Measurements from ENCODE around the gene SPINDOC. TPM values are rescaled to one million over a fixed set of nuclear protein-coding genes. Genes with fewer than 3 reads are reported as not detected.

SPINDOC gene
- total and polyA plus RNA-seq, 9 donors, result 12.1 to 32.9 (median 24.4) TPM

DNA sequence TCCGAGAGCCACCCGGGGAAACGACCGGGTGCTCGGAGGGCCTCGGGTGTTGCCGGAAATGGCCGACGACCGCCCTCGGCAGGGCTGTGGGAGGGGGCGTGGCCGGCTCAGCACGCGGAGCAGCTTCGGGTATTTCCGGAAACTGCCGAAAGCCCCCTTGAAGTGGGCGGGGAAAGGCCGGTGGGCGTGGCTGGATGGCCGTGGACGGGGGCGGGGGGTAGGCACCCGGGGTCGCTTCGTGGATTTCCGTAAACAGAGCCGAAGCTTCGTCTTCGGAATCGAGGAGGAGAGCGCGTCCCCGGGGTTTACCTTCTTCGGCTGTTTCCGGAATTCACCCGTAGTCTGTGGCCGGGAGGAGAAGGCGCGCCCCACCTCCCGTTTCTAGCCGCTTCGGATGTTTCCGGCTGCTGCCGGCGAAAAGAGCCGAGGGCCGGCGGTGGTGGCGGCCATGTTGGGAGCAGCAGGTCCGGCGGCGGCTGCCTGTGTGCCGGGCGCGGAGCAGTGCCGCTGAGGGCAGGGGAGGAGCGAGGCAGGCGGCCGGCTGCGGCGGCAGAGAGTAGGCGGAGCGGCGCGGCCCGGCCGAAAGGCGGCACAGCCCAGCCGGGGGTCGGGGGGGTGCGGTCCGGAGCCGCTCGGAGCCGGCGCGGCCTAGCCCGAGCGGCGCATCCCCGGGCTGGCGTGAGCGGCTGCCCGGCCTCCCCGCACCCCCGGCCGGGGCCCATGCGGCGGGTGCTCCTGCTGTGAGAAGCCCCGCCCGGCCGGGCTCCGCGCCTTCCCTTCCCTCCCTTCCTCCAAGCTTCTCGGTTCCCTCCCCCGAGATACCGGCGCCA is 25.6 kb downstream of the SPINDOC start, which contains the start of gene MARK2:
Gene MARK2, plus strand, starts transcription at position 433 of the 830 bp plus-strand sequence. Its CDS starts 397 bp downstream, at position 830.
- Histone ChIP-seq H3K27me3 (ENCODE audit: control insufficient read depth, insufficient read depth, low read length) (no peaks in the 10 kb centered on the region), H3K9me3 (replicated peaks; ENCODE audit: control insufficient read depth, low read depth, low read length) (no peaks in the 10 kb centered on the region), H3K36me3 (ENCODE audit: control insufficient read depth, insufficient read depth, low read length) (peaks cover 14% of the 10 kb centered on the region), H3K4me3 (ENCODE audit: low read length) (peak within 1 kb of the TSS; percentile 94), H3K4me1 (ENCODE audit: control insufficient read depth, insufficient read depth, low read length) (peaks cover 36% of the 10 kb centered on the region), H3K27ac (ENCODE audit: low read length) (peak within 1 kb of the TSS; percentile 62)
- peak; percentile 100 for DNase-seq
- under 1% methylated on average over 99 of the region's 100 CpGs for WGBS (ENCODE audit: insufficient coverage)

DNA sequence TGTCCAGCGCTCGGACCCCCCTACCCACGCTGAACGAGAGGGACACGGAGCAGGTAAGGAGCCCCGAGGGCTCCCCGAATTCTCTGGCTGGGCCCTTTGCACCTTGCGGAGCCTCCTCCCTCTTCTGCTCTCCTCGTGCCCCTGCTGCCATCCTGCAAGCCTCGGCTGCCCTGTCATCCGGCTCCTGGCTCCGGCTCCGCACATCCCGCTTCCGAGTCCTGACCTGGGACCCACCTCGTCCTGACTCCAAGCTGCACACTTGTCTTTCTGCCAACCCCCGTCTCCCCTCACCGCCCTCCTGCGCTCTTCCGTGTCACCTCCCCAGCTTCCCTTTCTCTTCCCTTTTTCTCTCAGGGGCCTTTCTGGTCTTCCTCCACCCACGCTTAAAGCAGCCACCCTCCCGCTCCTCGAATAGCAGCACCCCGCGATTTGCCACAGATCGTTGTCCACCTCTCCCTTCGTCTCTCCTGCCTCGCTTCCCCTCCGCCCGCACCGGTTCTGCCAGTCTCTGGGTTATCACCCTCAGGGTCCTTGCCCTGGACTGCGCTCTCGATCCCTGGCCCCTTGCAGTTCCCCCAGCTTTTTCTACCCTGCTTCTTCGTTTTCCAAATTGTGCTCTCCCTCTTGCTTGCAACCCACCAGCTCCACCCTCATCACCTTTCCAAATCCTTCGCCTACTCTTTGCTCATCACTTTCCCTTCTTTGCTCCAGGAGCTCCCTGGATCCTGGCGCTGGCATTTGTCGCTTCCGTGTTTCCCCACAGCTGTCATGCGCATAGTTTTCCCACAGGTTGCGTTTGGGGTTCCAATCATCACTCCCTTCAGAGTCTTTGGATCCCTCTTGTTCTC is 26.5 kb downstream of the SPINDOC start:
- Histone ChIP-seq H3K27me3 (ENCODE audit: control insufficient read depth, insufficient read depth, low read length) (no peaks in the 10 kb centered on the region), H3K9me3 (replicated peaks; ENCODE audit: control insufficient read depth, low read depth, low read length) (no peaks in the 10 kb centered on the region), H3K36me3 (ENCODE audit: control insufficient read depth, insufficient read depth, low read length) (peaks cover 22% of the 10 kb centered on the region), H3K27ac (ENCODE audit: low read length) (peak overlapping the region; percentile 29), H3K4me3 (ENCODE audit: low read length) (peak overlapping the region; percentile 94), H3K4me1 (ENCODE audit: control insufficient read depth, insufficient read depth, low read length) (peaks cover 36% of the 10 kb centered on the region)
- WGBS (ENCODE audit: insufficient coverage), result under 1% methylated on average over 40 of the region's 40 CpGs
- peak; percentile 48 for DNase-seq

DNA sequence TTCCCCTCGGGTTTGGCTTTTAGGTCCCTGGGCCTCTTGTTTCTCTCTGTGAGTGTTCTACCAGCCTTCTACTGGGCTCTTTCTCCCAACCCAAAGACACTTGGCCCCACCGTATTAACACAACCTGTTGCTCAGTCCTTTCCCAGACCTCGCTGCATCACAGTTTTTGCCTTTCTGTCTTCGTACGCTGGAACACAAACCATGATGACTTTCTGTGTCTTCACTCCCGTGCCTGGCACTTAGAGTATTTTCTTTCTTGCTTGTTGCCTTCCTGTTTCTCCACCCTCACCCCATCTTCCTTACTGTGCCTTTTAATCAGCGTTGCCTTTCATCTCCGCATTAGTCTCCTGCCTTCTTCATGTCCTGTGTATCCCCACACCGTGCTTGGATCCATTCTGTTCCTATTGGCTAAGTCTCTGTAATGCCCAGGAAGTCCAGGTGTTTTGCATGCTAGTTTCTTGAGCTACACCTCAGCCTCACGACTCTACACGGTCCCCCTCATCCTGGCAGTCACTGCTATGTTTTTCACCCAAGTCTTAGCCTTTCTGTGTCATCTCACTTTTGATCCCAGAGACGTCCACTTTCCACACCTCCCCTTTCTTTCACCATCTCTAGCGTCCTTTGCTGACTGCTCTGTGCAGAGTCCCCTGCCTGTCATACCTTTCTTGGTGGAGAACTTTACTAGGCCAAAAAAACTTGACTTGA is 27.3 kb downstream of the SPINDOC start:
- Histone ChIP-seq H3K4me3 (ENCODE audit: low read length) (peak overlapping the region; percentile 94), H3K9me3 (replicated peaks; ENCODE audit: control insufficient read depth, low read depth, low read length) (no peaks in the 10 kb centered on the region), H3K36me3 (ENCODE audit: control insufficient read depth, insufficient read depth, low read length) (peaks cover 24% of the 10 kb centered on the region), H3K27me3 (ENCODE audit: control insufficient read depth, insufficient read depth, low read length) (no peaks in the 10 kb centered on the region), H3K4me1 (ENCODE audit: control insufficient read depth, insufficient read depth, low read length) (peaks cover 36% of the 10 kb centered on the region), H3K27ac (ENCODE audit: low read length) (no peak overlapping the region)
- DNase-seq, result no peak
- WGBS (ENCODE audit: insufficient coverage), result 10% methylated on average over 13 of the region's 13 CpGs

GRCh38 chr11:63841554-63841953 is 28.3 kb downstream of the SPINDOC start:
- 50% methylated on average over 2 of the region's 3 CpGs for WGBS (ENCODE audit: insufficient coverage)
- Histone ChIP-seq H3K9me3 (replicated peaks; ENCODE audit: control insufficient read depth, low read depth, low read length) (no peaks in the 10 kb centered on the region), H3K27ac (ENCODE audit: low read length) (peak overlapping the region; percentile 7), H3K4me1 (ENCODE audit: control insufficient read depth, insufficient read depth, low read length) (peaks cover 36% of the 10 kb centered on the region), H3K27me3 (ENCODE audit: control insufficient read depth, insufficient read depth, low read length) (no peaks in the 10 kb centered on the region), H3K36me3 (ENCODE audit: control insufficient read depth, insufficient read depth, low read length) (peaks cover 29% of the 10 kb centered on the region), H3K4me3 (ENCODE audit: low read length) (no peak overlapping the region)
- DNase-seq, result no peak

- H3K36me3 ChIP-seq (ENCODE audit: control insufficient read depth, insufficient read depth, low read length), result peaks cover 32% of the 10 kb centered on the region
- no peak overlapping the region for H3K27ac ChIP-seq (ENCODE audit: low read length)
- no peak overlapping the region for H3K4me3 ChIP-seq (ENCODE audit: low read length)
- DNase-seq, result peak; percentile 63
- H3K27me3 ChIP-seq (ENCODE audit: control insufficient read depth, insufficient read depth, low read length), result no peaks in the 10 kb centered on the region
- WGBS (ENCODE audit: insufficient coverage), result no CpG with 5 or more reads among the region's 1 CpG
- peaks cover 28% of the 10 kb centered on the region for H3K4me1 ChIP-seq (ENCODE audit: control insufficient read depth, insufficient read depth, low read length)
- no peaks in the 10 kb centered on the region for H3K9me3 ChIP-seq (replicated peaks; ENCODE audit: control insufficient read depth, low read depth, low read length)
Observed at GRCh38 chr11:63843041-63843440, 29.8 kb downstream of the SPINDOC start.

GRCh38 chr11:63844836-63845235 is 31.6 kb downstream of the SPINDOC start:
- peaks cover 22% of the 10 kb centered on the region for H3K4me1 ChIP-seq (ENCODE audit: control insufficient read depth, insufficient read depth, low read length)
- no peak overlapping the region for H3K4me3 ChIP-seq (ENCODE audit: low read length)
- WGBS (ENCODE audit: insufficient coverage), result no CpG with 5 or more reads among the region's 4 CpGs

DNA sequence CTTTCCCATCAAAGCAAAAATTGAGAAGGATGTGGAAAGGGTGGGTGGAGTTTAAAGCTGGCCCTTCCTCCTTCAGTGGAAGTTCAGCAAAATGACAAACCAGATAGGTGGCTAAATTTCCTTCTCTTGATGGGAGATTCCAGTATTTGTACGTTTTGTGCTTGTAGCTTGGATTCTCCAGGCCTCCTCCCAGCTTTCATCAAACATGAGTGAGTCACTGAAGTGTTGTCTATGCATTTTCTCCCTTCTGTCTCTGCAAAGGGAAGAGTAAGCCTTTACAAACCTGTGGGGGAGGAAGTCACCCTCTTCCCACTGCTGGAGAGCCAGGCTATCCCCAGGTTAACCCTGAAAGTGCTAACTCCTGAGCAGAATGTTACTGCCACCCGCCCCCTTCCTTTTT is 32.0 kb downstream of the SPINDOC start:
- DNase-seq, result no peak
- Histone ChIP-seq H3K4me1 (ENCODE audit: control insufficient read depth, insufficient read depth, low read length) (peaks cover 17% of the 10 kb centered on the region), H3K27me3 (ENCODE audit: control insufficient read depth, insufficient read depth, low read length) (no peaks in the 10 kb centered on the region), H3K36me3 (ENCODE audit: control insufficient read depth, insufficient read depth, low read length) (peaks cover 36% of the 10 kb centered on the region), H3K4me3 (ENCODE audit: low read length) (no peak overlapping the region), H3K9me3 (replicated peaks; ENCODE audit: control insufficient read depth, low read depth, low read length) (no peaks in the 10 kb centered on the region), H3K27ac (ENCODE audit: low read length) (no peak overlapping the region)
- 85% methylated on average over 1 of the region's 2 CpGs for WGBS (ENCODE audit: insufficient coverage)

More at GRCh38 chr11:63844836-63845235, 31.6 kb downstream of the SPINDOC start:
- Histone ChIP-seq H3K9me3 (replicated peaks; ENCODE audit: control insufficient read depth, low read depth, low read length) (no peaks in the 10 kb centered on the region), H3K27ac (ENCODE audit: low read length) (no peak overlapping the region), H3K36me3 (ENCODE audit: control insufficient read depth, insufficient read depth, low read length) (peaks cover 36% of the 10 kb centered on the region), H3K27me3 (ENCODE audit: control insufficient read depth, insufficient read depth, low read length) (no peaks in the 10 kb centered on the region)
- no peak for DNase-seq

- Histone ChIP-seq H3K27me3 (ENCODE audit: control insufficient read depth, insufficient read depth, low read length) (no peaks in the 10 kb centered on the region), H3K4me3 (ENCODE audit: low read length) (no peak overlapping the region), H3K4me1 (ENCODE audit: control insufficient read depth, insufficient read depth, low read length) (peaks cover 11% of the 10 kb centered on the region), H3K36me3 (ENCODE audit: control insufficient read depth, insufficient read depth, low read length) (peaks cover 36% of the 10 kb centered on the region), H3K27ac (ENCODE audit: low read length) (no peak overlapping the region), H3K9me3 (replicated peaks; ENCODE audit: control insufficient read depth, low read depth, low read length) (no peaks in the 10 kb centered on the region)
- WGBS (ENCODE audit: insufficient coverage), result 100% methylated on average over 5 of the region's 7 CpGs
- no peak for DNase-seq
Observed at GRCh38 chr11:63845911-63846310, 32.7 kb downstream of the SPINDOC start.

GRCh38 chr11:63846897-63847296 is 33.6 kb downstream of the SPINDOC start:
- no peaks in the 10 kb centered on the region for H3K9me3 ChIP-seq (replicated peaks; ENCODE audit: control insufficient read depth, low read depth, low read length)
- peaks cover 32% of the 10 kb centered on the region for H3K36me3 ChIP-seq (ENCODE audit: control insufficient read depth, insufficient read depth, low read length)
- DNase-seq, result no peak
- no peaks in the 10 kb centered on the region for H3K27me3 ChIP-seq (ENCODE audit: control insufficient read depth, insufficient read depth, low read length)
- H3K4me1 ChIP-seq (ENCODE audit: control insufficient read depth, insufficient read depth, low read length), result peaks cover 4% of the 10 kb centered on the region
- 100% methylated on average over 2 of the region's 6 CpGs for WGBS (ENCODE audit: insufficient coverage)
- no peak overlapping the region for H3K4me3 ChIP-seq (ENCODE audit: low read length)
- no peak overlapping the region for H3K27ac ChIP-seq (ENCODE audit: low read length)
